Measurements from ENCODE around the gene PPP1R15B. TPM values are rescaled to one million over a fixed set of nuclear protein-coding genes. Genes with fewer than 3 reads are reported as not detected.

PPP1R15B gene
- total RNA-seq, 1 donor from 2014 or later = 57.5 TPM

DNA sequence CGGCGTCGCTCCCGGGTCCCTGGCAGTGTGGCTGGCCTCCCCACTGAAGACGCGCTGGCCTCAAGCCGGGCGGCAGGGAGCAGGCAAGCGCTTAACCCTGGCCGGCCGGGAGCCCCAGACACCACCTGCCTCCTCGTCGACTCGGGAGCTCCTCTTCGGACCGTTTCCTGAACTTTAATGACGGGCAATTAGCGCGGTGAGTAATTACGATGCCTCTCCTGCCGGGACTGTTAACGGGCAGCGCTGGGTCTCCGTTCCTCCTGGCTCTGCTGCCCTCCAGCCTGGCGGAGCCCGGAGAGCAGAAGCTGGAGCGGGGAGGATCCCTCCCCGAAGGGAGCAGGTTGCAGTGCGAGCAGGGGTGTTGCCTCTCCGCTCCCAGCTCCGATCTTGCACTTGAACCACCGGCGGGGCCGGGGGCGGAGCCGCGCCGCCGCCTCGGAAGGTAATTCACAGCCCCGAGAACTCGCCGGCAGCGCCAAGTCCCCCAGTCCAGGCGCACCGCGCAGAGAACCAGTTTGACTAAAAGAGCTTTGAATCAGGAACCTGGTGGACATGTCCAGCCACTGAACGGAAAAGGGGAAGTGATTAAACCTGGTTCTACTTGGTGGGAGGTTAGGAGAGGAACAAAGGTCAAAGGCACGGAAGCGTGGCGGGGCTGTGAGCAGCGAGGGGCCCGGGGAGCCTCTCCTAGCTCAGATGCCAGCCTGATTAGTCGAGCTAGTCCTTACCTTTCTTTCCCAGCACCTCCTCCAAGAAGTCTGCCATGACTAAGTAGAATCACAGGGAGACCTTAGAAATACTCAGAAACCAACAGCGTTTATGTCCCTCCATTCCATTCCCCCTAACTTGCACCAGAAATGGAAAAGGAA is 33.6 kb downstream of the PPP1R15B start:
- TF ChIP-seq, protein P1, sequence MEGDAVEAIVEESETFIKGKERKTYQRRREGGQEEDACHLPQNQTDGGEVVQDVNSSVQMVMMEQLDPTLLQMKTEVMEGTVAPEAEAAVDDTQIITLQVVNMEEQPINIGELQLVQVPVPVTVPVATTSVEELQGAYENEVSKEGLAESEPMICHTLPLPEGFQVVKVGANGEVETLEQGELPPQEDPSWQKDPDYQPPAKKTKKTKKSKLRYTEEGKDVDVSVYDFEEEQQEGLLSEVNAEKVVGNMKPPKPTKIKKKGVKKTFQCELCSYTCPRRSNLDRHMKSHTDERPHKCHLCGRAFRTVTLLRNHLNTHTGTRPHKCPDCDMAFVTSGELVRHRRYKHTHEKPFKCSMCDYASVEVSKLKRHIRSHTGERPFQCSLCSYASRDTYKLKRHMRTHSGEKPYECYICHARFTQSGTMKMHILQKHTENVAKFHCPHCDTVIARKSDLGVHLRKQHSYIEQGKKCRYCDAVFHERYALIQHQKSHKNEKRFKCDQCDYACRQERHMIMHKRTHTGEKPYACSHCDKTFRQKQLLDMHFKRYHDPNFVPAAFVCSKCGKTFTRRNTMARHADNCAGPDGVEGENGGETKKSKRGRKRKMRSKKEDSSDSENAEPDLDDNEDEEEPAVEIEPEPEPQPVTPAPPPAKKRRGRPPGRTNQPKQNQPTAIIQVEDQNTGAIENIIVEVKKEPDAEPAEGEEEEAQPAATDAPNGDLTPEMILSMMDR (IDR thresholded peaks at IDR 0.05; ENCODE audit: unreplicated experiment) = no peak
- H3K9me3 Mint-ChIP-seq = no peaks in the 10 kb centered on the region
- peaks cover 25% of the 10 kb centered on the region for H3K4me1 Mint-ChIP-seq
- DNase-seq (ENCODE audit: low spot score in 2 of 2, unreplicated experiment in 2 of 2) = peak in 1 of 2 experiments; percentile 64
- H3K27me3 Mint-ChIP-seq (ENCODE audit: low read depth) = peaks cover 46% of the 10 kb centered on the region
- no peaks in the 10 kb centered on the region for H3K36me3 Mint-ChIP-seq
- H3K4me3 Mint-ChIP-seq = peak overlapping the region; percentile 80
- peak overlapping the region; percentile 19 for H3K27ac Mint-ChIP-seq

DNA sequence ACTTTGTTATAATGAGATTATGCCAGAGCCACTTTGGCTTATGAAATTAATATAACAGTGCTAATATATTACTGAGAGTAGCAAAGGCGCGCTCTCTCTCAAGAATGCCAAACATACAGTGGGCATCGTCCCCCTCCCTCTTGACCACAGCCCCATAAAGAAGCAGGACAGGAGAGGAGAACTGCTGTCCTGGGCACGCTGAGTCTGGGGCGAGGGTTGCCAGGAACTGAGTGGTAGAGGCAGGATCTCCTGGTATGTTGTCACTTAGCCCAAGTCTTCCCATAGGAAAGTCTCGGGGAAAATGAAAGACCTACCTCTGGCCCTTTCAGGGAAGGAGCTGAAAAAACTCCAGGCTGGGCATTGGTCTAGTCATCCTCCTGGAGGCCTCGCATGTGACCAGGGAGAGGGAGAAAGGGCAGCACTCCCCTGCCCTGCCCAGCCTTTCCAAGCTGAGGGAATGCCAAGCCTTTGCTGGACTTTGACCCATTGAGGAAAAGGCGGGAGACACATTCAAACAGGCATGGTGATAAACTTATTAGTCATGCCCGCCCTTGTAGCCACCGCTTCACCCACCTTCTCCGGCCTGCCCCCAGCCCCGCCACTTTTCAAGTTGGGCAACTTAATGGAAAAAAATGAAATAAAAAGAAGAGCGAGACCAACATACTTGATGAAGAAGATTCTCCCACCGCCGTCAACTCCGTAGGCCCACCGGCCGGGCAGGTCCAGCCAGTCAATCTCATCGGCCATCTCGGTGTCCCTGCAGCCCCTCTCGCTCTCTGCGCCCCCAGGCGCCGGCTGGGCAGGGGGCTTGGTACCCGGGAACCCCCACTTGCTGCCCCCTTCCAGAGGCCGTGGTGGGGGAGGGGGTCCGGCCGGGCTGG is 34.5 kb downstream of the PPP1R15B start:
- H3K27ac Mint-ChIP-seq = no peak overlapping the region
- no peak for DNase-seq (ENCODE audit: low spot score in 2 of 2, unreplicated experiment in 2 of 2)
- TF ChIP-seq, protein P1 (IDR thresholded peaks at IDR 0.05; ENCODE audit: unreplicated experiment) = no peak
- peaks cover 53% of the 10 kb centered on the region for H3K27me3 Mint-ChIP-seq (ENCODE audit: low read depth)
- peak overlapping the region; percentile 70 for H3K4me3 Mint-ChIP-seq
- H3K9me3 Mint-ChIP-seq = no peaks in the 10 kb centered on the region
- peaks cover 25% of the 10 kb centered on the region for H3K4me1 Mint-ChIP-seq
- H3K36me3 Mint-ChIP-seq = no peaks in the 10 kb centered on the region

DNA sequence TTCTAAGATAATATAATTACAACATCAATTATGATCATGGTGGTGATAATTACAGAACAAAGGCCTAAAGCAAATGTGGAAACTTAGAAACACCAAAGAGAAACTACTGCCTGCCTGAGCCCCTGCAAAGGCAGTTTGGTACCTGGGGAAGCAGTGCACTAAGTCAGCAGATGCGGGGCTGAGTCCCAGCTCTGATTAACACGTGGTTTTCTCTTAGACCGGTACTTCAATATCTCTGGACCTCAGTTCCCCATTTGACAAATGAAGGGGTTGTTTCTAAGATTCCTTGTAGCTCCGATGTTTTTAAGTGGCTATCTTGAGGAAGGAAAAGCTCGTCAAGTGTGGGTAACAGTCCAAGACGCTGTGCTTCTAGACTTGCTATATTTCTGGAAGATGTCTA is 35.2 kb downstream of the PPP1R15B start:
- Mint-ChIP-seq H3K27ac (no peak overlapping the region), H3K27me3 (ENCODE audit: low read depth) (peaks cover 57% of the 10 kb centered on the region), H3K4me1 (peaks cover 23% of the 10 kb centered on the region), H3K9me3 (no peaks in the 10 kb centered on the region), H3K4me3 (no peak overlapping the region), H3K36me3 (no peaks in the 10 kb centered on the region)
- DNase-seq (ENCODE audit: low spot score in 2 of 2, unreplicated experiment in 2 of 2) = no peak
- TF ChIP-seq, protein P1 (IDR thresholded peaks at IDR 0.05; ENCODE audit: unreplicated experiment) = no peak

DNA sequence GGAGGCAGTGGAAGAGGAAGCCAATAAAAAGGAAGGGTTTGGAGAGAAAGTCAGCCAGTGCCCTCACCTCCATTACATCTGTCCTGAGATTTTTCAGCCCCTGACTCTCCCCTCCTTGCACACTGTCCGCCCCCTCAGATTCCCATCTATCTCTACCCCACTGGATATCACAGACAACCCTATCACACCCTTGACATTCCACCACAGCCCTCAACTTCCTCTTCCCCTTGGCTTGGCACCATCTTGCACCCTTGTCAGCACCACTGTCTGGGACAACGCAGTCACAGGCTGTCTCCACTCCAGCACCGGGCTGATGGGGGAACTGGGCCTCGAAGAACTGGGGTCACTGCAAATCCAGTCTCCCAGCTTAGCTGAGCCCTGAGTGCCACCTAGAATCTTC is 37.7 kb downstream of the PPP1R15B start:
- no peak overlapping the region for H3K27ac Mint-ChIP-seq
- H3K27me3 Mint-ChIP-seq (ENCODE audit: low read depth) = peaks cover 43% of the 10 kb centered on the region
- DNase-seq (ENCODE audit: low spot score in 2 of 2, unreplicated experiment in 2 of 2) = no peak
- TF ChIP-seq, protein P1 (IDR thresholded peaks at IDR 0.05; ENCODE audit: unreplicated experiment) = no peak
- no peaks in the 10 kb centered on the region for H3K9me3 Mint-ChIP-seq
- peaks cover 9% of the 10 kb centered on the region for H3K4me1 Mint-ChIP-seq
- H3K36me3 Mint-ChIP-seq = no peaks in the 10 kb centered on the region
- H3K4me3 Mint-ChIP-seq = no peak overlapping the region

DNA sequence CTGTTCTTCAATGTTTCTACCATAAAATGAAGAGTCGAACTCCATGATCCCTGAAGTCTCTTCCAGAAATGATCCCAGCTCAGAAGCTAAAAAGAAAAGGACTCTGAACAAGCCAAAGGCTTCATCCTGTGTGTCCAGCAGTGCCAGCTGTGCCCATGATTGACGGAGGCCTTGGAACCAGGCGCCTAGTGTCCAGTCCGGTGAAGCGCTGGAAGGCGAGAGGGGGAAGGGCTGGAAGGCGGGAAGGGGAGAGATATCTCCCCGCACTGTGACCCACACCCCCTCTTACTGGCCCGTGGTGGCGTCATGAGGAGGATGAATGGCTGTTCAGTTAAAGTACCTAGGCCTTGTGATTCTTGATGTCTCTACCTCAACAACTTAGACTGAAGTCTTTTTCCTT is 41.4 kb downstream of the PPP1R15B start:
- Mint-ChIP-seq H3K27me3 (ENCODE audit: low read depth) (peaks cover 27% of the 10 kb centered on the region), H3K36me3 (no peaks in the 10 kb centered on the region), H3K4me1 (no peaks in the 10 kb centered on the region), H3K9me3 (no peaks in the 10 kb centered on the region), H3K27ac (no peak overlapping the region), H3K4me3 (no peak overlapping the region)
- TF ChIP-seq, protein P1 (IDR thresholded peaks at IDR 0.05; ENCODE audit: unreplicated experiment) = no peak
- no peak for DNase-seq (ENCODE audit: low spot score in 2 of 2, unreplicated experiment in 2 of 2)

Measured in mesothelial cell of epicardium (in vitro differentiated cells).